Endothelial cell of umbilical vein (primary cell): ENCODE results near the gene TMEM204.

ENCODE experiments used
- CTCF ChIP-seq, 2 donors: IDR thresholded peaks; 1 replicate in 1 of 2; 2 replicates in 1 of 2; pipeline ENCODE4 v1.5.1; 2011; ENCODE audit warnings: low read length in 2 of 2, mild to moderate bottlenecking in 2 of 2, moderate library complexity in 2 of 2, control low read depth in 1 of 2, inconsistent platforms in 1 of 2, low read depth in 1 of 2; ENCODE audit not compliant: insufficient read depth in 1 of 2; ENCODE audit errors: extremely low read depth in 1 of 2
- MAX ChIP-seq: IDR thresholded peaks from 2 replicates; pipeline ENCODE4 v1.6.1; 2011; ENCODE audit not compliant: insufficient read depth, insufficient read length
- POLR2A ChIP-seq: IDR thresholded peaks from 2 replicates; pipeline ENCODE4 v1.6.1; 2012; ENCODE audit warnings: low read depth, mild to moderate bottlenecking, control low read depth, low read length
- POLR2AphosphoS5 ChIP-seq: IDR thresholded peaks from 2 replicates; pipeline ENCODE4 v1.6.1; 2012; ENCODE audit warnings: low read depth, mild to moderate bottlenecking, control low read depth, low read length, moderate library complexity; ENCODE audit not compliant: insufficient read depth

GRCh38 chr16:1530883-1531637 is 2.4 kb upstream of the TMEM204 start:
- TF ChIP-seq CTCF (IDR thresholded peaks at IDR 0.05; ENCODE audit: extremely low read depth in 1 of 2, insufficient read depth in 1 of 2, low read depth in 1 of 2, low read length in 2 of 2) = no peak
- no peak for TF ChIP-seq MAX
- no peak for TF ChIP-seq POLR2A
- TF ChIP-seq POLR2AphosphoS5 = no peak
